Psoas muscle (tissue), 8 donors: ENCODE measurements around the gene AHI1. TPM values are rescaled to one million over a fixed set of nuclear protein-coding genes. Genes with fewer than 3 reads are reported as not detected.

Source experiments
- ATAC-seq, 4 donors: fragments of 200-7000 bp; cut with Tn5 transposase; one replicate each; pipeline ENCODE4 v1.9.1; 2020; ENCODE audit warnings: moderate library complexity in 3 of 4, mild to moderate bottlenecking in 2 of 4
- DNase-seq, 2 donors: peaks; one replicate each; pipeline ENCODE4 v3.0.0-alpha.2; 2020
- H3K27ac ChIP-seq: fragments of 200-600 bp; one replicate; pipeline ENCODE4 v1.8.0; 2022
- H3K27me3 ChIP-seq, 3 donors: fragments of 200-600 bp in 1 of 3; one replicate each; pipeline versions ENCODE4 v1.6.1 to v1.8.0; 2013 to 2022; ENCODE audit warnings: low read length in 2 of 3, mild to moderate bottlenecking in 2 of 3, moderate library complexity in 1 of 3; ENCODE audit not compliant: insufficient read depth in 3 of 3
- H3K36me3 ChIP-seq, 2 donors: fragments of 200-600 bp in 1 of 2; one replicate each; pipeline versions ENCODE4 v1.6.1 to v1.8.0; 2013 to 2022; ENCODE audit warnings: low read depth in 1 of 2, mild to moderate bottlenecking in 1 of 2, moderate library complexity in 1 of 2; ENCODE audit not compliant: insufficient read depth in 1 of 2
- H3K4me1 ChIP-seq: fragments of 200-600 bp; one replicate; pipeline ENCODE4 v1.8.0; 2022
- H3K4me3 ChIP-seq: fragments of 200-600 bp; one replicate; pipeline ENCODE4 v1.8.0; 2022; ENCODE audit warnings: mild to moderate bottlenecking
- H3K9me3 ChIP-seq: fragments of 200-600 bp; one replicate; pipeline ENCODE4 v1.8.0; 2022
- WGBS, 3 donors: extraction: QIAGEN DNeasy Blood & Tissue Kit; methylation state at CpG; one replicate each; pipeline versions ENCODE4 v1.1.6 to v1.1.7; 2013; 5-methylcytosine and 5-hydroxymethylcytosine counted together
- intact Hi-C, 2 donors: fragments of 100-400 bp; cut with DNase I; formaldehyde crosslinking; loops; one replicate each; pipeline versions ENCODE4 v1.11.0 to v1.14.2; 2022
- polyA plus RNA-seq, 3 donors: library from polyadenylated mRNA; stranded (reverse); fragments of 200-250 nt; gene quantifications; one replicate each; pipeline ENCODE4 v1.2.3, GENCODE V29; 2013
- total RNA-seq, 4 donors: library from RNA; stranded (reverse); fragmentation: NEBNext Ultra II Directional in 2 of 4; extraction: Animal tissue kit (Norgen Biotek cat#: 25700) in 2 of 4; gene quantifications; one replicate each; pipeline versions ENCODE4 v1.2.1 to v1.2.4, GENCODE V29; 2021 to 2023
- TF ChIP-seq, protein P1 (sequence below): fragments of 200-600 bp; IDR thresholded peaks from one replicate; pipeline ENCODE4 v1.8.0; 2022; ENCODE audit warnings: antibody characterized with exemption
- donor health status: healthy with polysubstance abuse.
- donor health status: DM: no; HTN: no; CAD: no; lungs with moderate emphysema.
- donor health status: Bipolar disorder and iron deficiency.
- donor health status: healthy.
- donor health status: DM: yes; HTN: yes; CAD: no.
- donor health status: DM: no; HTN: no; CAD: no.
- donor health status: DM: no; HTN: no; CAD: no.
- donor health status: DM: yes; HTN: yes; CAD: no.

AHI1 gene
- total and polyA plus RNA-seq, 7 donors, result 5.5 to 14.2 (median 8.3) TPM

DNA sequence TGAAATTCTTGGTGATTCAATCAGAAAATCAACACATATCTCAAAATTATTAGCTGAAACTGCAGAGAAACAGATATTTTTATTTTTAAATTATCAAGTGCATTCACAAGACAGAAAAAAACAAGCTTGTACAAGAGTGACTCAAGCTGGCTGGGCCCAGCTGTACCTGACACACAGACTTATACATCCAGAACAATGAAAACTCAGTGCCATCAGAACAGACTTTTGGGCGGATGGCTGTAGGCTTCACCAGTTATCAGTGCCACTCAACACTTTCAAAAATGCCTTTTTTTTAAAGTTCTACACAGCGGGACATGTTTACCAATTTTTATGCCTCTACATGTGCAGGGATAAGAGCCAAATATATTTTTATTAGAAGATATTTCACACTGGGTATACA is 213.6 kb downstream of the AHI1 start:
- 84 to 89% (median 88%) methylated on average over 2 of the region's 2 CpGs for WGBS, 3 donors
- DNase-seq, result no peak
- Histone ChIP-seq H3K4me3 (no peak overlapping the region), H3K27ac (no peak overlapping the region), H3K36me3 (peaks cover 3 to 18% of the 10 kb centered on the region in 2 donors), H3K27me3 (no peaks in the 10 kb centered on the region), H3K9me3 (no peaks in the 10 kb centered on the region), H3K4me1 (no peaks in the 10 kb centered on the region)
- TF ChIP-seq, protein P1, sequence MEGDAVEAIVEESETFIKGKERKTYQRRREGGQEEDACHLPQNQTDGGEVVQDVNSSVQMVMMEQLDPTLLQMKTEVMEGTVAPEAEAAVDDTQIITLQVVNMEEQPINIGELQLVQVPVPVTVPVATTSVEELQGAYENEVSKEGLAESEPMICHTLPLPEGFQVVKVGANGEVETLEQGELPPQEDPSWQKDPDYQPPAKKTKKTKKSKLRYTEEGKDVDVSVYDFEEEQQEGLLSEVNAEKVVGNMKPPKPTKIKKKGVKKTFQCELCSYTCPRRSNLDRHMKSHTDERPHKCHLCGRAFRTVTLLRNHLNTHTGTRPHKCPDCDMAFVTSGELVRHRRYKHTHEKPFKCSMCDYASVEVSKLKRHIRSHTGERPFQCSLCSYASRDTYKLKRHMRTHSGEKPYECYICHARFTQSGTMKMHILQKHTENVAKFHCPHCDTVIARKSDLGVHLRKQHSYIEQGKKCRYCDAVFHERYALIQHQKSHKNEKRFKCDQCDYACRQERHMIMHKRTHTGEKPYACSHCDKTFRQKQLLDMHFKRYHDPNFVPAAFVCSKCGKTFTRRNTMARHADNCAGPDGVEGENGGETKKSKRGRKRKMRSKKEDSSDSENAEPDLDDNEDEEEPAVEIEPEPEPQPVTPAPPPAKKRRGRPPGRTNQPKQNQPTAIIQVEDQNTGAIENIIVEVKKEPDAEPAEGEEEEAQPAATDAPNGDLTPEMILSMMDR, result no peak
- no peak for ATAC-seq
- intact Hi-C loops, result no loop called here

DNA sequence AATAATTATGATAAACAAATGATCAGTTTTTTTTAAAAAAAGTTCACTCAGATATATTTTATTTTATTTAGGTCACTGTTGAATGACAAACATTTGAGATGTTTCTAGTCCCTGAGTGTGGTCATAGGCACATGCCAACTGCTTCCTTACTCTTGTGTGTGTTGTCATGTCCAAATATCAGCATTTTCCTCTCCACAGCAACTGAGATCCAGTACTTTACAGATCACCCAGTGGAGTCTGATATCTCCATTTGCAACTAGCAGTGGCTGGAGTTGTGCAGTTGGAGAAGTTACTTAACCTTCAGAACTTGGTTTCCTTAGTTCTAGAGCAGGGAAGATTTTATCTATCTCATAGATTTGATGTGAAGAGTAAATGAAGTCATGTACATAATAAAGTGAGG is 215.1 kb downstream of the AHI1 start:
- peaks cover 0 to 10% of the 10 kb centered on the region in 2 donors for H3K36me3 ChIP-seq
- no peak for DNase-seq
- no peak for ATAC-seq
- H3K9me3 ChIP-seq, result no peaks in the 10 kb centered on the region
- no peaks in the 10 kb centered on the region for H3K4me1 ChIP-seq
- no peak overlapping the region for H3K4me3 ChIP-seq
- no peak overlapping the region for H3K27ac ChIP-seq
- TF ChIP-seq, protein P1, result no peak
- no peaks in the 10 kb centered on the region for H3K27me3 ChIP-seq
- intact Hi-C loops, result no loop called here

DNA sequence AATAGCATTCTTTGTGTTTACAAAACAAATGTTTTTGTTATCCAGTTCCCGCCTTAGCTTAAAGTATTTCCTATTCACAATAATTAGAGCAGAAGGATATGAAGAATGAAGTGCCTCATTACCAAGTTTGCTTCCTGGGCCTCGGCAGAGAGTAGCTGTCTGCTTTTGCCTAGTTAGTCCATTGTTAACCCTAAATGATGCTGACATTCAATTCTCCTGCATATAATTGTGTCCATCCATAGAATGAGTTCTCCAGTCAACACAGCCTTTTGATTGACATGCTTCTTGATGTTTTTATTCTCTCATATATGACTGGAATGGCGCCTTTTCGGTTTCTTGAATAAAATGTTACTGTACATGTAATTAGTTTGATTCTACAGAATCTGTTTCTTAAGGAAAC is 215.6 kb downstream of the AHI1 start:
- DNase-seq (no peak), ATAC-seq (no peak)
- Histone ChIP-seq H3K27ac (no peak overlapping the region), H3K4me3 (no peak overlapping the region), H3K9me3 (no peaks in the 10 kb centered on the region), H3K36me3 (peaks cover 0 to 5% of the 10 kb centered on the region in 2 donors), H3K27me3 (no peaks in the 10 kb centered on the region), H3K4me1 (no peaks in the 10 kb centered on the region)
- 87 to 89% (median 87%) methylated on average over 4 of the region's 4 CpGs for WGBS, 3 donors
- TF ChIP-seq, protein P1, result no peak
- intact Hi-C loops, result no loop called here

DNA sequence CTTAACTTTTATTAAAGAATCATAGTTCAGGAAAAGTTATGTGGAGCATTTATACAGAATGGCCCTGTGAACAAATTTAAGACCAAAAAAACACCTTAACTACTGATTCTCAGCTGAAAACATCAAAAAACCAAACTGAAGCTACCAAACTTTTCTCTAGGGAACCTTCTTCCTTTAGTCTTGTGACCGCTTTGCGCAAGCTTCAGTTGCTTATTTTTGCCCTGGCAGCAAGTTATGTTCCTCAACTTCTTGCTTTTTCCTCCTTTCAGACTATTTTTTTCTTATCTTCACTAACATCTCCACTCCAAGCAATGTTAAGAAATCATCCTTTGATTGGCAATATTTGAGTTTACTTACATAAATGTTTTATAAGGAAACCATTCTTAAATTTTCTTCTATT is 216.3 kb downstream of the AHI1 start:
- Histone ChIP-seq H3K36me3 (peaks cover 0 to 4% of the 10 kb centered on the region in 2 donors), H3K27ac (no peak overlapping the region), H3K27me3 (no peaks in the 10 kb centered on the region), H3K4me3 (no peak overlapping the region), H3K9me3 (no peaks in the 10 kb centered on the region), H3K4me1 (no peaks in the 10 kb centered on the region)
- 79 to 84% (median 81%) methylated on average over 2 of the region's 2 CpGs for WGBS, 3 donors
- DNase-seq (no peak), ATAC-seq (no peak)
- TF ChIP-seq, protein P1, result no peak
- intact Hi-C loops, result no loop called here

DNA sequence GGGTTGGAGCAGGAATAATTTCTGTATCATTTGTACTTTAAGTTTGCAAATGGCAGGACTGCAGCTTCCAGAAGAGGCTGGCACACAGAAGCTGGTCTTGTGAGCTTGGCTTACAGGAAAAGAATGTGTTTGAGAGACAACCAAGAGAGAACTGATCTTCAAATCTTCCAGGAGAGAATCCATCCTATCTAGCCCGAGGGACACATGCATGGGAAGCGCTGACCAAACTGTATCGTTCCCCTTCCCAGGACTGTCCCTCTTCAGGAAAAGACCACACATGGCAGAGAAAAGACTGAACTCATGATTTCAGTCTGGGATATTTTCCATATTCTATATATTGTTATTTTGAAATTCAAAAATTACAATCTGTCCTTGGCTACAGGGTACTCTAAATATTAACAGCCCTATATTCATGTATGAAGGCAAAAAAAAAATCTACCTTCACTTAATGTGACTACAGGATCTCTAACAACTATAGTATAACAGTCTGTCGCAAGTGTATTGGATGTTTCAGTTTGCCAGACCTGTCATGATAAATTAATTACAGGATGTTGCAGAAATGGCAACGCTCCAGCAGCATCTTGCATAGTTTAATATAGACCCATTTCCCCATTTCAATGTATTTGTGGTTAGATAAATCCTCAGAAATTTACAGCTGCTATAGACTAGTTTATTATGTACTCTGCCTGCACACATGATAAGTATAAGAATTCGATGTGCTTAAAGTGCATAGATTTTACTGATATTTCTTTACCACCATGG is 217.0 kb downstream of the AHI1 start:
- Histone ChIP-seq H3K36me3 (no peaks in the 10 kb centered on the region), H3K9me3 (no peaks in the 10 kb centered on the region), H3K27me3 (no peaks in the 10 kb centered on the region), H3K27ac (no peak overlapping the region), H3K4me1 (no peaks in the 10 kb centered on the region), H3K4me3 (no peak overlapping the region)
- no peak for DNase-seq
- 65 to 74% (median 70%) methylated on average over 6 of the region's 6 CpGs for WGBS, 3 donors
- intact Hi-C loops, result no loop called here
- no peak for ATAC-seq
- TF ChIP-seq, protein P1, result no peak
